GM18867 (cell line): ENCODE data around the gene PLPPR2.
"Not testable (repeated sequence)": the region's sequence is repeated elsewhere in the genome, so short reads cannot be mapped to it uniquely, and the experiment has no call there.

Experiments
- ATAC-seq: cut with Tn5 transposase; IDR thresholded peaks from one replicate; pipeline ENCODE4 v1.9.1; 2021; ENCODE audit warnings: mild to moderate bottlenecking, moderate library complexity; ENCODE audit not compliant: unreplicated experiment

The PLPPR2 gene

GRCh38 chr19:11355160-11356073 is at the start of gene PLPPR2:
PLPPR2 (plus strand) TSS chr19:11355432; CDS start chr19:11357674, 2,242 bp downstream.
- peak; percentile 56 for ATAC-seq

GRCh38 chr19:11306337-11306736 is 48.9 kb upstream of the PLPPR2 start:
- ATAC-seq: no peak

GRCh38 chr19:11320278-11320995 is 34.8 kb upstream of the PLPPR2 start:
- not testable (repeated sequence) for ATAC-seq

GRCh38 chr19:11321191-11322126 is 33.8 kb upstream of the PLPPR2 start:
- ATAC-seq: no peak

- no peak for ATAC-seq
Observed at GRCh38 chr19:11322269-11323024, 32.8 kb upstream of the PLPPR2 start.

GRCh38 chr19:11323601-11324078 is 31.6 kb upstream of the PLPPR2 start:
- ATAC-seq: no peak

- ATAC-seq: no peak
Observed at GRCh38 chr19:11324079-11324661, 31.1 kb upstream of the PLPPR2 start.

- no peak for ATAC-seq
Observed at GRCh38 chr19:11324748-11325389, 30.4 kb upstream of the PLPPR2 start.

GRCh38 chr19:11325544-11325943 is 29.7 kb upstream of the PLPPR2 start:
- no peak for ATAC-seq

- no peak for ATAC-seq
Observed at GRCh38 chr19:11330127-11330526, 25.1 kb upstream of the PLPPR2 start.

GRCh38 chr19:11331502-11331901 is 23.7 kb upstream of the PLPPR2 start:
- no peak for ATAC-seq

GRCh38 chr19:11332822-11333221 is 22.4 kb upstream of the PLPPR2 start:
- no peak for ATAC-seq

- not testable (repeated sequence) for ATAC-seq
Observed at GRCh38 chr19:11333838-11334237, 21.4 kb upstream of the PLPPR2 start.

- ATAC-seq: no peak
Observed at GRCh38 chr19:11335449-11336146, 19.6 kb upstream of the PLPPR2 start.

- no peak for ATAC-seq
Observed at GRCh38 chr19:11337080-11337479, 18.2 kb upstream of the PLPPR2 start.

- ATAC-seq: no peak
Observed at GRCh38 chr19:11338121-11338520, 17.1 kb upstream of the PLPPR2 start.

GRCh38 chr19:11338569-11339253 is 16.5 kb upstream of the PLPPR2 start:
- peak; percentile 11 for ATAC-seq
